GM04504 (cell line): Measurements from ENCODE around the gene EEA1.

ENCODE experiments used
- DNase-seq: peaks from one replicate; pipeline ENCODE4 v3.0.0-alpha.2; 2012; ENCODE audit warnings: low read depth

Gene EEA1

DNA sequence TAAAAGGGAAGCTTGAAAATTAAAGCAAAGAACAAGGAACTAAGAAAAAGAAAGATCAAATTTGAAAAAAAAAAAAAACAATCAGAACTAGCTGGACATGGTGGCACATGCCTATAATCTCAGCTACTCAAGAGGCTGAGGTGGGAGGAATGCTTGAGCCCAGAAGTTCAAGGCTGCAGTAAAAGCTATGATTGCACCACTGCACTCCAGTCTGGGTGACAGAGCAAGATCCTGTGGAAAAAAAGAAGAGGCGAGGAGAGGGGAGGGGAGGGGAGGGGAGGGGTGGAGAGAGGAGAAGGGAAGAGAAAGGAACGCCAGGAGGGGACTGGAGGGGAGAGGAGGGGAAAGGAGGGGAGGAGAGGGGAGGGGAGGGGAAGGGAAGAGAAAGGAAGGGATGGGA lies 43.0 kb downstream of the EEA1 start:
- no peak for DNase-seq

GRCh38 chr12:92879698-92880322 lies 49.3 kb downstream of the EEA1 start:
- DNase-seq, result no peak

- DNase-seq, result no peak
These were observed 51.2 kb downstream of the EEA1 start for GRCh38 chr12:92877904-92878303.

DNA sequence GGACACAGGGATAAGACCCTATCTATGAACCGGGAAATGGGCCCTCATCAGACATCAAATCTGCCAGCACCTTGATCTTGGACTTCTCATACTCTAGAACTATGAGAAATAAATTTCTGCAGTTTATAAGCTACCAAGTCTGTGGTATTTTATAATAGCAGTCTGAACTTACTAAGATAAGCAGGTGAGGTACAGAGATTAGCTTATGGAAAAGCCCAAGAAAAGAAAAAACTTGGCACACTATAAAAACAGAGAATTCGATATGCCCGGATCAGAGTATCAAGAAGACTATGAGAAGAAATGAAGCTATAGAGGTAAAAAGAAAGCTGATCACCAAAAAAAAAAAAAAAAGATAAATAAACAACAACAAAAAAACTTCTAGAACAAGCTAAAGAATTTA lies 52.6 kb downstream of the EEA1 start:
- no peak for DNase-seq

GRCh38 chr12:92871116-92871515 lies 58.0 kb downstream of the EEA1 start:
- DNase-seq, result no peak

GRCh38 chr12:92866418-92866817 lies 62.7 kb downstream of the EEA1 start:
- no peak for DNase-seq

DNA sequence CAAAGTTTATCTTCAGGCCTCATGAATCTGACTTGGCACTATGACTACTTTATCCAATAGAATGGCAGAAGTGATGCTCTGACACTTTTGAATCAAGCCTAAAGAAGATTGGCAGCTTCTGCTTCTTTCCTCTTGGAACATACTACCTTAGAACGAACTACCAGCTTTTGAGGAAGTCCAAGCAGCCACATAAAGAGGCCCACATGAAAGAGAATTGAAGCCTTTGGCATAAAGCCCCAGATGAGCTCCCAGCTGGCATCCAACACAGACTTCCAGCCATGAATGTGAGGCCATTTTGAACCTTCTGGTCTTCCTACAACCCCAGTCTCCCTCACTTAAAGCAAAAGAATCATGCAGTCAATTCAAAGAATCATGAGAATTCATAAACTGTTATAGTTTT lies 65.8 kb downstream of the EEA1 start:
- no peak for DNase-seq

DNA sequence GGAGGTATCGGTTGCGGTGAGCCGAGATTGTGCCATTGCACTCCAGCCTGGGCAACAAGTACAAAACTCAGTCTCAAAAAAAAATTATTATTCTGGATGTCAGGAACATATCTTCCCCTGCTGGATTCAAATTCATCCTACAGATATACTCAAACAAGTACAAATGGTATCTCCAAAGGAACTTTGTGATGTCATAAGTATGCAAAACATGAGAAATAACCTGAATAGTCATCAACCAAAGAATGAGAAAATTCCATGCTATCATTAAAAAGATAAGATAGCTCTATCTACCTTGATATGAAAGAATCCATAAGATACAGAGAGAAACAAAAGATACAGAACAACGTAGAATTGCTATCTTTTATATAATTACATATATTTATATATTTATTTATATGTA lies 67.7 kb downstream of the EEA1 start:
- DNase-seq, result no peak

- no peak for DNase-seq
These were observed 68.6 kb downstream of the EEA1 start for GRCh38 chr12:92860521-92860920.

DNA sequence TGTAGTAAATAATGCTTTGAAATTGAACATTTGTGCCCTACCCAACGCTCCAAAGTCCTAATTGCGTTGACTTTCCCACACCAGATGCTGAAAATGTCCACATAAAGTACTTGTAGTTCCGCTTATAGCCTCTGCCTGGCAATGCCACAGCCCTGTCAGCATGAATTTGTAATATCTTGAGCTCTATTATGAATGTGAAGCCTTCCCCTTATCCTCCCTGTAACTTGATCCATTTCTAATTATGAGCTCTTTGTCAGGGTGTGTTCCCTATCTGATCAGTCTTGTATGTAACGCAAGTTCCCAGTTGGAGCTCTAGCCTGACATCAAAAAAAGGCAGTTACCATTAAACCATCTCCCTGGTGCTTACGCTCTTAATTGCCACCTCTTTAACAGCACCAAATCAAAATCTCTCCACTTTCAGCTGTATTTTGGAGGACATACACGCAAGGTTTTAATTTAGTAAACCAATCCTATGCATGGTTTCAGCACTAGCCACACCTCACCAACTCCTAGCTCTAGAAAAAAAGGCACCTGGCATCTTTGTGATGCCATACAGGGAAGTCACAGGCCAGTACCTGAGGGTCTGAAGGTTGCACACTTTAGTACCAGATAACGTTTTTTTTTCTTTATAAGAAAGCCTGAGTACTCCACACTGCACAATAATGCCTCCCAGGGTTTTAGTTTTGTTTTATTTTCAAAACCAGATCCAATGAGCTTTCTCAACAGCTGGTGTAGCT lies 69.3 kb downstream of the EEA1 start:
- no peak for DNase-seq

- no peak for DNase-seq
These were observed 71.3 kb downstream of the EEA1 start for GRCh38 chr12:92857818-92858217.

DNA sequence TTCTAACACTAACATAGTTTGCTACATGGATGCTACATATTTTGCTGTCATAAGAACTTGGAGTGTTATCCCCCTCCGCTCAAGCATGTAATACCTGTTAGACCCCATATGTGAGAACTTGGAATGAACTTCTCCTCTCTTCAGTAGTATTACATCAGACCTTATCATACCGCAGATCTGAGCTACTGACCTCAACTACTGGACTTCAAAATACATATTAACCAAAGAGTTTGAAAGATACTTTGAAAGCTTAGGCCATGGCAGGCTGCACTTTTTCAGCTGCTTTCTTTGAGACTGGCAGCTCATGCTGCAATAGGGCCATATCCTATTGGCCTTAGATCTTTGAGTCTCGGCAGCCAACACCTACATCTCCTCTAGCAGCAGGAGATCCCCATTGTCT lies 74.8 kb downstream of the EEA1 start:
- no peak for DNase-seq

DNA sequence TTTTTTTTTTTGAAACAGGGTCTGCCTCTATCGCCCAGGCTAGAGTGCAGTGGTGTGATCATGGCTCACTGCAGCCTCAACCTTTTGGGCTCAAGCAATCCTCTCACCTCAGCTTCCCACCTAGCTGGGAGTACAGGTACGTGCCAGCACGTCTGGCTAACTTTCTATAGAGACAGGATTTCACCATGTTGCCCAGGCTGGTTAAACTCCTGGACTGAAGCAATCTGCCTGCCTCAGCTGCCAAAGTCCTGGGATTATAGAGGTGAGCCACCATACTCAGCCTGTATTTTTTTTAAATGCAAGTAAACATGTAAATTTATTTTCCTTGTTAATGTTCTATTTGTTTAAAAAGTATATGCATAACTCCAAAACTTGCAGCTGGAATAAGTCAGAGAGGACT lies 80.4 kb downstream of the EEA1 start:
- no peak for DNase-seq

DNA sequence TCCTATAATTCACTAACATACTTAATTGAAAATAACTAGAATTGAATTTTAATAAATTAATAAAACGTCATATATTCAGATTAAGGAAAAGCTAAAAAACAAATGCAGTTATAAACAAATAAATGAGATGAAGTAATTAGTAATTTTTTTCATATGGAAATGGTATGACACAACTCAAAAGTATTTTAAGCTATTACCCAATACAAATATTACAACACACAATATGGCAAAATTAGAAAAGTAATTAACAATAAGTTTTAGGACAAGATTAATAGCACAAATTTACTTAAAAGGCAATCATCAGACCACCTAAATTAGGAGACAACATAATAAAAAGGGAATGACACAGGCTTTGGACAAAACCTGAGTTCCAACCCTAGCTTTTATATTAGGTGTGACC lies 81.7 kb downstream of the EEA1 start:
- no peak for DNase-seq

DNA sequence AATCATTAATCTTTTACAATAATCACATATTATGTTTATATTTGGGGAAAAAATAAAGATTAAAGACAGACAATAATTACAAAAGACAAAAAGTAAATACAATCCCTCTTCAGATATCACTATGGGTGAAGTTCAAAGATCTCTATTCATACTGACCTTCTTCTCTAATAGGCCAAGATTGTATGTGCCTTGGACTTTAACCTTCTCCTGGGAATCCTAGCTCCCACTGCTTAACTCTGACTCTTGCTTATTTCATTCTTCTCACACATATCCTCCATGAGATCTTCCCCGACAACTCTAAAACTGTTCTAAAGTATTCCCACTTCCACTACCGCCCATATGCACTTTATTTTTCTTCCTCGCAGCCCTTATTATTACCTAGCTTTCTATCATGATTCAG lies 83.8 kb downstream of the EEA1 start:
- DNase-seq, result no peak

GRCh38 chr12:92844151-92844763 lies 84.8 kb downstream of the EEA1 start:
- DNase-seq, result no peak

DNA sequence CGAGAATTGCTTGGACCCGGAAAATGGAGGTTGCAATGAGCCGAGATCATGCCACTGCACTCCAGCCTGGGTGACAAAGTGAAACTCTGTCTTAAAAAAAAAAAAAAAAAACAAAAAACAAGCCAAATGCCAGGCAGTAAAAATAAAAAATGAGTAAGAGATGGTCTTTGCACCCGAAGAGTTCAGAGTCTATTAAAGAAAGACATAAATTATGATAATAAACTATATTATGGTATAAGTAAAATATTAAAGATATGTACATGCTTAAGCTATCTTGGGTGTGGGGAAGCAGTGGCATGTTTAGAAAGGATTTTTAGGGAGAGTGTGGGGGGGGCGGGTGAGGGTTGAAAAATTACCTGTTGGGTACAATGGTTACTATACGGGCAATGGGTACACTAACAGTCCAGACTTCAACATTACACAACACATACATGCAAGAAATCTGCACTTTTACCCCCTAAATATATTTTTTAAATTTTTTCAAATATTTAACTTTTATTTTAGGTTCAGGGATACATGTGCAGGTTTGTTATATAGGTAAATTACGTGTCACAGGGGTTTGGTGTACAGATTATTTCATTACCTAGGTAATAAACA lies 99.3 kb downstream of the EEA1 start:
- no peak for DNase-seq

- no peak for DNase-seq
These were observed 100.5 kb downstream of the EEA1 start for GRCh38 chr12:92828565-92828964.

- peak; percentile 12 for DNase-seq
These were observed 101.2 kb downstream of the EEA1 start for GRCh38 chr12:92827836-92828431.

DNA sequence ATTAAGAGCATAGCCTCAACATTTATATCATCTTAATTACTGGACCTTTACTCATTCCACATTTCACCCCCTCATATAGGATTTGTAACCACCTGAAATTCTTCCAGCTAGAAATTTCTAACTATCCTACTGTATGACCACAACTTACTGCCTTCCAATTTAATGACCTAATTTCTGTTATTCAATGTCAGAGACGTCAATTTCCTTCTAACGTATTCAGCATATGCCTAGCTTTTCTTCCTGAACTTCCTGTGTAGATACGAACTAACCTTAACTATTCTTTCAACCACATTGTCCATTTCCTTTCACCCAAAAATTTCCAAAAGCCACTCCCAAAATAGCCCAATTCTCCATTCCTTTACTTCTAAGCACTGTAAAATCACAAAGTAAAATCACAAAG lies 108.0 kb downstream of the EEA1 start:
- DNase-seq, result no peak

- DNase-seq, result no peak
These were observed 114.5 kb downstream of the EEA1 start for GRCh38 chr12:92814584-92814983.

- no peak for DNase-seq
These were observed 118.7 kb downstream of the EEA1 start for GRCh38 chr12:92810370-92810769.

DNA sequence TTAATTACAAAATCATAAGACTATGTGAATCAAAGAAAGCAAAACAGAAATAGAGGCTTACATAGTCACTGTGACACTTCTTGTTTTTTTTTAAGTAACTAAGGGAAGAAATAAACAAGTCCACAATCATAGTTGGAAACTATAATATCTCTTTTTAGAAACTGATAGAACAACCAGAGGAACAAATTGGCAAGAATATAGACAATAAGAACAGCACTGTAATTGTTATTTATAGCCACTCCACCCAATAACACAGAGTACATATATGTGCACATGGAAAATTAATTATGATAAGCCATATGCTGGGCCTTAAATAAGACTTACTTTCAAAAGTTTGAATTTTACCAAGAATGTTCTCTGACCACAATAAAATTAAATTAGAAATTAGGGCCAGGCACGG lies 125.2 kb downstream of the EEA1 start:
- no peak for DNase-seq
